SK-N-SH treated with all-trans-retinoic acid at 6 μM for 48 hours (cell line): ENCODE measurements around the gene LRRC51.

Experiments used
- BACH2 ChIP-seq: fragments of 250-450 bp; sonication (Bioruptor Pico); IDR thresholded peaks from 2 replicates; pipeline ENCODE4 v1.9.0; 2021; ENCODE audit warnings: mild to moderate bottlenecking, borderline replicate concordance
- RARB ChIP-seq: fragments of 250-450 bp; sonication (Bioruptor Pico); IDR thresholded peaks from 2 replicates; pipeline ENCODE4 v1.8.0; 2021; ENCODE audit warnings: mild to moderate bottlenecking, moderate library complexity
- TOX ChIP-seq: fragments of 250-450 bp; sonication (Bioruptor Pico); IDR thresholded peaks from 2 replicates; pipeline ENCODE4 v1.8.0; 2021; ENCODE audit warnings: mild to moderate bottlenecking, moderate library complexity, borderline replicate concordance
- ZFP3 ChIP-seq: fragments of 250-450 bp; sonication (Bioruptor Pico); IDR thresholded peaks from 2 replicates; pipeline ENCODE4 v1.5.0; 2020; ENCODE audit warnings: mild to moderate bottlenecking, moderate library complexity
- ZNF70 ChIP-seq: fragments of 450-650 bp; formaldehyde crosslinking; IDR thresholded peaks from 2 replicates; pipeline ENCODE4 v1.5.0; 2020; ENCODE audit warnings: mild to moderate bottlenecking, moderate library complexity
- TF ChIP-seq, protein P1 (sequence below): fragments of 250-450 bp; sonication (Bioruptor Pico); IDR thresholded peaks from 2 replicates; pipeline ENCODE4 v1.8.0; 2020; ENCODE audit warnings: mild to moderate bottlenecking, moderate library complexity, borderline replicate concordance
- TF ChIP-seq, protein P2 (sequence below): fragments of 250-450 bp; sonication (Bioruptor Pico); IDR thresholded peaks from 2 replicates; pipeline ENCODE4 v1.8.0; 2021; ENCODE audit warnings: low read depth, mild to moderate bottlenecking, moderate library complexity, borderline replicate concordance
- TF ChIP-seq, protein P3 (sequence below): fragments of 250-450 bp; sonication (Bioruptor Pico); IDR thresholded peaks from 2 replicates; pipeline ENCODE4 v1.5.1; 2020; ENCODE audit warnings: low read depth, mild to moderate bottlenecking, moderate library complexity

DNA sequence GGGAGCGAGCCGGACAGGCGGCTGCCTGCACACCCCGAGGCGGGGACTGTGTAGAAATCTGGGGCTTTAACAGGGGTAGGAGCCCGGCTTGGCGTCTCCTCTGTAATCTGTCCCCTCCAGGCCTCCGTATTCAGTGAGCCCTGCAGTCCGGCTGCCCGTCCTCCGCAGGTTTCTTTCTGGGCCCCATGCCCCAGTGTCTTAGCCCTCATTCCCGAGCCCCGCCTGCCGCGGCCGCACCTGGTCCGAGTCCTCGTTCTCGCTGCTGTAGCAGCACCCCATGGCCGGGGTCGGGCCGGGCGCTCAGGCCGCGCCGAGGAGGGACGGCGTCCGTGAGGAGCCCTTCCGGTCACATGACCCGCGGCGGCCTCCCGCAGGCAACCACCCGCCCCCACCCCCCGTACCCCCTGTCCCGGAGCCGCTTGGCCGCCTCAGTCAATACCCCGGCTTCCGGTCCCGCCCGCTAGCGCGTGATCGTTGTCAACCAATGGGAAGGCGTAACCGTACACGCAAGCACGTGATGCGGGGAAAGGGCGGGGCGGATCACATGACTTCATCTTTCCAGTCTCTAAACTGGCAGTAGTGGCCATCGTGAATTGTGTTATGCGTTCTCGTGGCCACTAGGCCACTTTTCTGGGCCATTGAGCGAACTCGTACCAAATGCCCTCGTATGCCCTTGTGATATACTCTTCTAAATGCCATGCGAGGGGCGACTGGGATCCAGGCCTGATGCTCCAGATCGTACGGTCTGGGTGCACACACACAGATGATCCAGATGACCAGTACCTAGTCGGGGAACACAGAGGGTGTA is 22.5 kb downstream of the LRRC51 start, which contains the start of gene LAMTOR1:
- TF ChIP-seq, protein P1, sequence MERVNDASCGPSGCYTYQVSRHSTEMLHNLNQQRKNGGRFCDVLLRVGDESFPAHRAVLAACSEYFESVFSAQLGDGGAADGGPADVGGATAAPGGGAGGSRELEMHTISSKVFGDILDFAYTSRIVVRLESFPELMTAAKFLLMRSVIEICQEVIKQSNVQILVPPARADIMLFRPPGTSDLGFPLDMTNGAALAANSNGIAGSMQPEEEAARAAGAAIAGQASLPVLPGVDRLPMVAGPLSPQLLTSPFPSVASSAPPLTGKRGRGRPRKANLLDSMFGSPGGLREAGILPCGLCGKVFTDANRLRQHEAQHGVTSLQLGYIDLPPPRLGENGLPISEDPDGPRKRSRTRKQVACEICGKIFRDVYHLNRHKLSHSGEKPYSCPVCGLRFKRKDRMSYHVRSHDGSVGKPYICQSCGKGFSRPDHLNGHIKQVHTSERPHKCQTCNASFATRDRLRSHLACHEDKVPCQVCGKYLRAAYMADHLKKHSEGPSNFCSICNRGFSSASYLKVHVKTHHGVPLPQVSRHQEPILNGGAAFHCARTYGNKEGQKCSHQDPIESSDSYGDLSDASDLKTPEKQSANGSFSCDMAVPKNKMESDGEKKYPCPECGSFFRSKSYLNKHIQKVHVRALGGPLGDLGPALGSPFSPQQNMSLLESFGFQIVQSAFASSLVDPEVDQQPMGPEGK (CRISPR knock-in tag), result no peak; the same call in 1 of the 2 replicates
- TF ChIP-seq, protein P2, sequence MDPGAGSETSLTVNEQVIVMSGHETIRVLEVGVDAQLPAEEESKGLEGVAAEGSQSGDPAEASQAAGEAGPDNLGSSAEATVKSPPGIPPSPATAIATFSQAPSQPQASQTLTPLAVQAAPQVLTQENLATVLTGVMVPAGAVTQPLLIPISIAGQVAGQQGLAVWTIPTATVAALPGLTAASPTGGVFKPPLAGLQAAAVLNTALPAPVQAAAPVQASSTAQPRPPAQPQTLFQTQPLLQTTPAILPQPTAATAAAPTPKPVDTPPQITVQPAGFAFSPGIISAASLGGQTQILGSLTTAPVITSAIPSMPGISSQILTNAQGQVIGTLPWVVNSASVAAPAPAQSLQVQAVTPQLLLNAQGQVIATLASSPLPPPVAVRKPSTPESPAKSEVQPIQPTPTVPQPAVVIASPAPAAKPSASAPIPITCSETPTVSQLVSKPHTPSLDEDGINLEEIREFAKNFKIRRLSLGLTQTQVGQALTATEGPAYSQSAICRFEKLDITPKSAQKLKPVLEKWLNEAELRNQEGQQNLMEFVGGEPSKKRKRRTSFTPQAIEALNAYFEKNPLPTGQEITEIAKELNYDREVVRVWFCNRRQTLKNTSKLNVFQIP (CRISPR knock-in tag), result no peak
- TF ChIP-seq BACH2 (CRISPR knock-in tag) (no peak), ZNF70 (CRISPR knock-in tag) (no peak), RARB (CRISPR knock-in tag) (no peak), ZFP3 (peak; percentile 68; the same call in 1 of the 2 replicates), TOX (CRISPR knock-in tag) (no peak)
- TF ChIP-seq, protein P3, sequence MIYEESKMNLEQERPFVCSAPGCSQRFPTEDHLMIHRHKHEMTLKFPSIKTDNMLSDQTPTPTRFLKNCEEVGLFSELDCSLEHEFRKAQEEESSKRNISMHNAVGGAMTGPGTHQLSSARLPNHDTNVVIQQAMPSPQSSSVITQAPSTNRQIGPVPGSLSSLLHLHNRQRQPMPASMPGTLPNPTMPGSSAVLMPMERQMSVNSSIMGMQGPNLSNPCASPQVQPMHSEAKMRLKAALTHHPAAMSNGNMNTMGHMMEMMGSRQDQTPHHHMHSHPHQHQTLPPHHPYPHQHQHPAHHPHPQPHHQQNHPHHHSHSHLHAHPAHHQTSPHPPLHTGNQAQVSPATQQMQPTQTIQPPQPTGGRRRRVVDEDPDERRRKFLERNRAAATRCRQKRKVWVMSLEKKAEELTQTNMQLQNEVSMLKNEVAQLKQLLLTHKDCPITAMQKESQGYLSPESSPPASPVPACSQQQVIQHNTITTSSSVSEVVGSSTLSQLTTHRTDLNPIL (CRISPR knock-in tag), result no peak
